B cell (primary cell): ENCODE measurements around the gene RASL10A. TPM values are rescaled to one million over a fixed set of nuclear protein-coding genes. Genes with fewer than 3 reads are reported as not detected.

Source experiments
- ATAC-seq: fragments of 200-7000 bp; cut with Tn5 transposase; one replicate; pipeline ENCODE4 v1.10.0; 2021; ENCODE audit warnings: low read depth, mild to moderate bottlenecking, moderate number of reproducible peaks, moderate library complexity
- CTCF ChIA-PET: fragments of 350-600 bp; sonication (Branson Sonifier 250); formaldehyde crosslinking; loops from one replicate; lab custom pipeline; 2021; ENCODE audit warnings: antibody characterized with exemption, inconsistent platforms; lab: Charles Lee
- POLR2A ChIA-PET: fragments of 350-600 bp; sonication (Branson Sonifier 250); formaldehyde crosslinking; loops from one replicate; lab custom pipeline; 2021; ENCODE audit warnings: antibody characterized with exemption; lab: Charles Lee
- DNase-seq: peaks from one replicate; pipeline ENCODE4 v3.0.0; 2013
- H2AFZ ChIP-seq: 2 replicates; pipeline ENCODE4 v1.6.1; 2012; ENCODE audit warnings: mild to moderate bottlenecking, low read depth, low read length; ENCODE audit not compliant: insufficient read depth, poor library complexity, severe bottlenecking
- H3K27ac ChIP-seq, 2 donors: 1 replicate in 1 of 2; 2 replicates in 1 of 2; pipeline ENCODE4 v1.5.1; 2012 to 2013; ENCODE audit warnings: low read length in 2 of 2, mild to moderate bottlenecking in 2 of 2, moderate library complexity in 1 of 2
- H3K27me3 ChIP-seq, 4 experiments: fragments of 200-600 bp in 1 of 4; sonication (generic) in 1 of 4; replicated peaks in 1 of 4; 1 replicate in 2 of 4; 2 replicates in 2 of 4; pipeline versions ENCODE4 v1.6.1 to v1.7.0; 2013 to 2016; ENCODE audit warnings: low read length in 3 of 4, mild to moderate bottlenecking in 2 of 4, mixed read lengths in 1 of 4, moderate library complexity in 1 of 4; ENCODE audit not compliant: insufficient read depth in 4 of 4, control insufficient read depth in 3 of 4; ENCODE audit errors: control extremely low read depth in 1 of 4
- H3K36me3 ChIP-seq, 2 experiments: replicated peaks in 1 of 2; 1 replicate in 1 of 2; 2 replicates in 1 of 2; pipeline versions ENCODE4 v1.6.1 to v1.7.1; 2013; ENCODE audit warnings: low read length in 1 of 2; ENCODE audit not compliant: insufficient read depth in 2 of 2, control insufficient read depth in 1 of 2; ENCODE audit errors: control extremely low read depth in 1 of 2, extremely low read depth in 1 of 2
- H3K4me1 ChIP-seq, 2 donors: fragments of 200-600 bp in 1 of 2; sonication (generic) in 1 of 2; 1 replicate in 1 of 2; 2 replicates in 1 of 2; pipeline versions ENCODE4 v1.5.1 to v1.6.1; 2013 to 2017; ENCODE audit warnings: low read length in 2 of 2; ENCODE audit not compliant: control insufficient read depth in 2 of 2, insufficient read depth in 2 of 2
- H3K4me2 ChIP-seq: replicated peaks from 2 replicates; pipeline ENCODE3; 2012; ENCODE audit warnings: mild to moderate bottlenecking, low read depth, low read length; ENCODE audit not compliant: poor library complexity, severe bottlenecking
- H3K4me3 ChIP-seq, 5 experiments: fragments of 200-600 bp in 1 of 5; sonication (generic) in 1 of 5; 1 replicate in 3 of 5; 2 replicates in 2 of 5; pipeline versions ENCODE4 v1.5.1 to v1.7.0; 2011 to 2016; ENCODE audit warnings: low read length in 4 of 5, mild to moderate bottlenecking in 4 of 5, low read depth in 2 of 5, control low read depth in 1 of 5, moderate library complexity in 1 of 5; ENCODE audit not compliant: insufficient read depth in 1 of 5; ENCODE audit errors: control extremely low read depth in 1 of 5, extremely low read depth in 1 of 5
- H3K79me2 ChIP-seq: fragments of 200-600 bp; sonication (generic); one replicate; pipeline ENCODE4 v1.6.0; 2016; ENCODE audit warnings: low read length; ENCODE audit not compliant: control insufficient read depth, insufficient read depth
- H3K9ac ChIP-seq: fragments of 200-600 bp; sonication (generic); 2 replicates; pipeline ENCODE4 v1.6.1; 2017; ENCODE audit warnings: mild to moderate bottlenecking, low read length, moderate library complexity
- H3K9me3 ChIP-seq, 3 donors: one replicate each; pipeline versions ENCODE4 v1.6.1 to v1.7.1; 2013; ENCODE audit warnings: low read length in 2 of 3; ENCODE audit not compliant: control insufficient read depth in 2 of 3, insufficient read depth in 1 of 3; ENCODE audit errors: control extremely low read depth in 1 of 3
- H4K20me1 ChIP-seq: 2 replicates; pipeline ENCODE4 v1.6.0; 2012; ENCODE audit warnings: mild to moderate bottlenecking, low read length; ENCODE audit not compliant: insufficient read depth, control insufficient read depth, poor library complexity, severe bottlenecking
- H3K27ac Mint-ChIP-seq: one replicate; pipeline ENCODE4 v1.8.0; 2021; ENCODE audit warnings: mixed read lengths
- H3K27me3 Mint-ChIP-seq: one replicate; pipeline ENCODE4 v1.8.0; 2021; ENCODE audit warnings: mixed read lengths
- H3K4me1 Mint-ChIP-seq: one replicate; pipeline ENCODE4 v1.8.0; 2021; ENCODE audit warnings: mixed read lengths
- H3K4me3 Mint-ChIP-seq: one replicate; pipeline ENCODE4 v1.8.0; 2021; ENCODE audit warnings: mixed read lengths
- H3K9me3 Mint-ChIP-seq: one replicate; pipeline ENCODE4 v1.8.0; 2022; ENCODE audit warnings: mixed read lengths; ENCODE audit not compliant: insufficient read depth
- CTCF ChIP-seq: fragments of 200-600 bp; IDR thresholded peaks from one replicate; pipeline ENCODE4 v1.8.0; 2022; ENCODE audit warnings: antibody characterized with exemption, mild to moderate bottlenecking
- EZH2 ChIP-seq: IDR thresholded peaks from 2 replicates; pipeline ENCODE4 v1.6.1; 2012; ENCODE audit warnings: borderline replicate concordance, low read depth, mild to moderate bottlenecking, moderate library complexity, low read length; ENCODE audit not compliant: insufficient read depth, poor library complexity, severe bottlenecking
- WGBS: methylation state at CpG from one replicate; pipeline ENCODE4 v1.1.5; 2013; ENCODE audit warnings: missing lambda C conversion rate; ENCODE audit not compliant: insufficient coverage; 5-methylcytosine and 5-hydroxymethylcytosine counted together
- intact Hi-C: fragments of 100-400 bp; cut with micrococcal nuclease; formaldehyde crosslinking; loops from one replicate; pipeline ENCODE4 v1.10.0; 2022
- polyA plus RNA-seq: library from polyadenylated mRNA; depleted of rRNA; stranded (reverse); fragments of >200 nt; gene quantifications from 2 replicates; pipeline ENCODE4 v1.2.3, GENCODE V29; 2012
- total RNA-seq, 2 donors: library from RNA; stranded (reverse); fragments of 120-200 nt in 1 of 2; gene quantifications; 1 replicate in 1 of 2; 2 replicates in 1 of 2; pipeline versions ENCODE4 v1.2.3 to v1.2.4, GENCODE V29; 2013 to 2022

RASL10A gene
- total and polyA plus RNA-seq, 2 donors (not counting 1 experiment from before 2014, with no cell fraction given): 2.8 to 4.7 TPM

GRCh38 chr22:29313576-29314466 lies 1.7 kb downstream of the RASL10A start:
- H3K79me2 ChIP-seq: no peaks in the 10 kb centered on the region
- no peak overlapping the region for H3K27ac ChIP-seq
- no peaks in the 10 kb centered on the region for H3K36me3 ChIP-seq
- TF ChIP-seq EZH2: no peak
- Mint-ChIP-seq H3K9me3 (no peaks in the 10 kb centered on the region), H3K4me3 (peak overlapping the region; percentile 71), H3K27me3 (peaks cover 41% of the 10 kb centered on the region), H3K4me1 (peaks cover 31% of the 10 kb centered on the region), H3K27ac (no peak overlapping the region)
- DNase-seq (no peak), ATAC-seq (no peak)
- H4K20me1 ChIP-seq: peaks cover 7% of the 10 kb centered on the region
- peak overlapping the region in 1 of 5 experiments; percentile 39 for H3K4me3 ChIP-seq
- ChIA-PET POLR2A (no interaction called here), CTCF (no interaction called here)
- peaks cover 0 to 60% (median 26%) of the 10 kb centered on the region in 4 experiments for H3K27me3 ChIP-seq
- intact Hi-C loops: no loop called here
- peaks cover 32 to 41% of the 10 kb centered on the region in 2 donors for H3K4me1 ChIP-seq
- WGBS: 28% methylated on average over 51 of the region's 51 CpGs
- no peak overlapping the region for H2AFZ ChIP-seq
- H3K4me2 ChIP-seq: peak overlapping the region; percentile 73
- H3K9ac ChIP-seq: peak overlapping the region; percentile 43
- peaks cover 0 to 25% (median 0%) of the 10 kb centered on the region in 3 donors for H3K9me3 ChIP-seq

- H3K27ac ChIP-seq: no peak overlapping the region
- no peak overlapping the region for H3K27ac Mint-ChIP-seq
- peaks cover 7% of the 10 kb centered on the region for H4K20me1 ChIP-seq
- H3K4me2 ChIP-seq: peak overlapping the region; percentile 73
- H3K27me3 Mint-ChIP-seq: peaks cover 41% of the 10 kb centered on the region
- H3K27me3 ChIP-seq: peaks cover 0 to 62% (median 26%) of the 10 kb centered on the region in 4 experiments
- H3K4me1 ChIP-seq: peaks cover 32 to 41% of the 10 kb centered on the region in 2 donors
- CTCF ChIA-PET: no interaction called here
- H2AFZ ChIP-seq: no peak overlapping the region
- ATAC-seq (peak; percentile 25), DNase-seq (peak; percentile 51)
- H3K36me3 ChIP-seq: no peaks in the 10 kb centered on the region
- H3K4me3 Mint-ChIP-seq: no peak overlapping the region
- no peak overlapping the region for H3K4me3 ChIP-seq
- peaks cover 0 to 25% (median 0%) of the 10 kb centered on the region in 3 donors for H3K9me3 ChIP-seq
- H3K9me3 Mint-ChIP-seq: no peaks in the 10 kb centered on the region
- WGBS: 25% methylated on average over 44 of the region's 44 CpGs
- peak; percentile 62 for TF ChIP-seq CTCF
- no peak for TF ChIP-seq EZH2
- H3K79me2 ChIP-seq: no peaks in the 10 kb centered on the region
- H3K4me1 Mint-ChIP-seq: peaks cover 31% of the 10 kb centered on the region
- no peak overlapping the region for H3K9ac ChIP-seq
- intact Hi-C loops: no loop called here
- POLR2A ChIA-PET: no interaction called here
Observed at GRCh38 chr22:29313126-29313575, 2.3 kb downstream of the RASL10A start.
